ENCODE results near the gene REXO5.

REXO5 gene

DNA sequence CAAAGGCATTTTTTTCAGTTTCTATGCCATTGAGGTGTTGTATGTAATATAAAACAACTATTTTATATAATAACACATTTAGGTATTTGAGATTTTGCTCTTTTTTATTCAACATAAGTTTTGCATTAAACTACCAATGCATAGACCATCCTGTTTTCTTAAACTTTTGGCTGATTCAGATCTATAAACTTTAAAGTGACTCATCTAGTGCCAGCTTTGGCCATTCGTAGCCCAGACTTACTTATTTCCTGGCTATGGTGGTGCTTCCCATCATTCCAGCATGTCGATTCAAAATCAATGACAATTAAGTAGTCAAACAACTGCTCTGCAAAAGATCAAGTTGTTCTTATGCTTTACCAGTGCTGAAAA lies 3.2 kb upstream of the REXO5 start:
- no peak for DNase-seq (ENCODE audit: low spot score)

GRCh38 chr16:20803561-20804214 lies 2.6 kb upstream of the REXO5 start:
- no peak for DNase-seq (ENCODE audit: low spot score)

- DNase-seq (ENCODE audit: low spot score) = peak; percentile 29
These were observed 601 bp upstream of the REXO5 start for GRCh38 chr16:20805684-20806167.

- DNase-seq (ENCODE audit: low spot score) = no peak
These were observed 1.5 kb downstream of the REXO5 start for GRCh38 chr16:20807862-20808261.

DNA sequence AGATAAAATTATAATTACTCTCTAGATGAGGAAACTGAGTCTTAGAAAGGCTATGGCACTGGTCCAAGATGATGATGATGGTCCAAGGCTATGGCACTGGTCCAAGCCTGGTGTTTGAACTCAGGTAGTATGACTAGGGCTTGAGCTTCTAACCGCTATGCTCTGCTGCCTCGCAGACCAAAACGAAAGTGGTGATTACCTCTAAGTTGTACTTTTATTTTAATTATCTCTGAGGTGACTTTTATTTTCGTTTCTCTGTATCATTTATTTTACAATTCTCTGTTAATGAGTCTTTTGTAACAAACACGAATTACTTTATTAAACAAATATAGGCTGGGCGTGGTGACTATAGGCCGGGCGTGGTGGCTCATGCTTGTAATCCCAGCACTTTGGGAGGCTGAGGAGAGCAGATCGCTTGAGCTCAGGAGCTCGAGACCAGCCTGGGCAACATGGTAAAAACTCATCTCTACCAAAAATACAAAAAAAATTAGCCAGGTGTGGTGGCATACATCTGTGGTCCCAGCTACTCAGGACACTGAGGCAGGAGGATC lies 5.6 kb downstream of the REXO5 start:
- no peak for DNase-seq (ENCODE audit: low spot score)

DNA sequence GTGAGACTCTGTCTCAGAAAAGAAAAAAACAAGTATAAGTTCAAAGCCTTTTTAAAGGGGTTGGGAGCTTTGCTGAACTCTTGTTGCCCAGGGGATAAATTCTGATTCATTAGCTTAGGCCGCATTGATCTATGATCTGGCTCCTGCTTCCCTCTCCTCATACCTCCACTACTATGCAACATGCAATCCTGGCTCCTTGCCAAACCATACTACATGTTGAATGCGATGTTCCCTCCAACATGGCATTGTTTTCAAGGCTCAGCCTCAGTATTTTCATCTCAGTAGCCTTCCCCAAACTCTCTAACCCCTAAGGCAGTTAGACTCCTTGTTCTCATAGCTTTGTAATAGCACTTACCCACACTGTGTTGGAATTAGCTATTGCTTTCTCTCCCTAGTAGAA lies 6.2 kb downstream of the REXO5 start:
- DNase-seq (ENCODE audit: low spot score) = no peak

- DNase-seq (ENCODE audit: low spot score) = no peak
These were observed 8.5 kb downstream of the REXO5 start for GRCh38 chr16:20814784-20815183.

DNA sequence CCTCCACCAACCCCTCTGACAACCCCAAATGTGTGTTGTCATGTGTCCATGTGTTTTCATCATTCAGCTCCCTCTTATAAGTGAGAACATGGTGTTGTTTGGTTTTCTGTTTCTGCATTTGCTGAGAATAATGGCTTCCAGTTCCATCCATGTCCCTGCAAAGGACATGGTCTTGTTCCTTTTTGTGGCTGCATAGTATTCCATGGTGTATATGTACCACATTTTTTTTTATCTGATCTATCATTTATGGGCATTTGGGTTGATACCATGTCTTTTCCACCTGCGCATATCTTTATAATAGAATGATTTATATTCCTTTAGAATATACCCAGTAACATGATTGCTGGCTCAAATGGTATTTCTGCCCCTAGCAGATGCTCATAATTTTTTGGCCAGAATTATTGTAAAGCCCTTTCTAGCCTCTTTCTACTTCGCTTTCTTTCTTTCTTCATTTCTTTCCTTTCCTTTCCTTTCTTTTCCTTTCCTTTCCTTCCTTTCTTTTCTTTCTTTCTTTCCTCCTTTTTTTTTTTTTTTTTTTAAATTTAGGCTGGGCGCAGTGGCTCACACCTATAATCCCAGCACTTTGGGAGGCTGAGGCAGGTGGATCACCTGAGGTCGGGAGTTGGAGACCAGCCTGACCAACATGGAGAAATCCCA lies 12.7 kb downstream of the REXO5 start:
- no peak for DNase-seq (ENCODE audit: low spot score)

- no peak for DNase-seq (ENCODE audit: low spot score)
These were observed 15.4 kb downstream of the REXO5 start for GRCh38 chr16:20821682-20822081.

DNA sequence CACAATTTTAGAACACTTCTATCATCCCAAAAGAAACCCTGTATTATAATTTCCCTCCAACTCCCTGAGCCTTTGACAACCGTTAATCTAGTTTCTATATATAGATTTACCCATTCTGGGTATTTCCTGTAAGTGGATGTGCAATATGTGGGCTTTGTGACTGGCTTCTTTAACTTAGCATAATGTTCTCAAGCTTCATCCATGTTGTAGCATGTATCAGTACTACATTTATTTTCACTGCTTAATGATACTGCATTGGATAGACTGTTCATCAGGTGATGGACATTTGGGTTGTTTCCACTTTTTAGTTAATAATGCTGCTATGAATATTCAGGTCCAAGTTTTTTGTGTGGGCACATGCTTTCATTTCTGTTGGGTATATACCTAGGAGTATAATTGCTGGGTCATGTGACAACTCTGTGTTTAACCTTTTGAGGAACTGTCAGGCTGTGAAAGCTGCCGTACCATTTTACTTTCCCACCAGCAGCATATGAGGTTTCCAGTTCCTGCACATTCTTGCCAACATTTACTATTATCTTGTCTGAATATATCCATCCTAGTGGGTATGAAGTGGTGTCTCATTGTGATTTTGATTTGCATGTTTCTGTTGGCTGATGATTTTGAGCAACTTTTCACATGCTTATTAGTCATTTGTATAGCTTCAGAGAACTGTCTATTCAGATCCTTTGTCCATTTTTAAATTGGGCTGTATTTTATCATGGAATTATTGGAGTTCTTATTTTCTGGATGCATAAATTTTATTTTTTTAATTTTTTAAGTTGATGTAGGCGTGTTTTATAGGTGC lies 16.4 kb downstream of the REXO5 start:
- DNase-seq (ENCODE audit: low spot score) = no peak

- no peak for DNase-seq (ENCODE audit: low spot score)
These were observed 19.8 kb downstream of the REXO5 start for GRCh38 chr16:20826039-20826566.

GRCh38 chr16:20829536-20829935 lies 23.2 kb downstream of the REXO5 start:
- DNase-seq (ENCODE audit: low spot score) = no peak

GRCh38 chr16:20830372-20830771 lies 24.0 kb downstream of the REXO5 start:
- no peak for DNase-seq (ENCODE audit: low spot score)

GRCh38 chr16:20833086-20833485 lies 26.8 kb downstream of the REXO5 start:
- no peak for DNase-seq (ENCODE audit: low spot score)

- DNase-seq (ENCODE audit: low spot score) = no peak
These were observed 31.9 kb downstream of the REXO5 start for GRCh38 chr16:20838240-20838639.

- DNase-seq (ENCODE audit: low spot score) = no peak
These were observed 33.2 kb downstream of the REXO5 start for GRCh38 chr16:20839504-20839903.

GRCh38 chr16:20844054-20844453 lies 37.7 kb downstream of the REXO5 start:
- no peak for DNase-seq (ENCODE audit: low spot score)

DNA sequence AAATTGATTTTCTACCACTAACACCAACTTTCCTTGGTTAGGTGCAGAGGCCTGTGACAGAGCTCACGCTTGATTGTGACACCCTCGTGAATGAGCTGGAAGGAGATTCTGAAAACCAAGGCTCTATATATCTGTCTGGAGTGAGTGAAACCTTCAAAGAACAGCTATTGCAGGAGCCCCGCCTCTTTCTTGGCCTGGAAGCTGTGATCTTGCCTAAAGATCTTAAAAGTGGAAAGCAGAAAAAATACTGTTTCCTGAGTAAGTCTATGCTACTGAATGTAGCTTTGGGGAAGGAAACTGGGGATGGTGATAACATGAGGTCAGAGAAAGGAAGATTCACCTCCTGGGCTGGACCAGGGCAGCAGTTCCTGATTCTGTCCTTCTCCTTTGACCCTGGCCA lies 38.3 kb downstream of the REXO5 start:
- no peak for DNase-seq (ENCODE audit: low spot score)

DNA sequence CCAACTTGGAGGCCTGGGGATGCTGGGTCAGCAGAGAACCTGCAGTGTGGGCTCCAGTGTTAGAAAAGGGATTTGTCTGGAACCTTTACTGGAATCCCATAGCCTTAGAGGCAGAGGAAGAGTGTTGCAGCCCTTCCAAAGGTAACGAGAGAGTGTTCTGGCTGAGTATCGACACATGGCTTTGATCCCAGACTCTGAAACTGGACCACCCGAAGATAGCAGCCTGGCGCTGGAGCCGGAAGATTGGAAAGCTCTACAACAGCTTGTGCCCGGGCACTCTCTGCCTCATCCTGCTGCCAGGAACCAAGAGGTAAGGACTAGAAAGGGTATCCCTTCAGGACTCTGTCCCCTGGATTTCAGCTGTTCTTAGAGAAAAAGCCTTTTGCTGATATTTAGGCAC lies 39.7 kb downstream of the REXO5 start:
- no peak for DNase-seq (ENCODE audit: low spot score)

GRCh38 chr16:20846551-20846950 lies 40.2 kb downstream of the REXO5 start:
- no peak for DNase-seq (ENCODE audit: low spot score)

GRCh38 chr16:20847550-20847949 lies 41.2 kb downstream of the REXO5 start:
- DNase-seq (ENCODE audit: low spot score) = no peak

DNA sequence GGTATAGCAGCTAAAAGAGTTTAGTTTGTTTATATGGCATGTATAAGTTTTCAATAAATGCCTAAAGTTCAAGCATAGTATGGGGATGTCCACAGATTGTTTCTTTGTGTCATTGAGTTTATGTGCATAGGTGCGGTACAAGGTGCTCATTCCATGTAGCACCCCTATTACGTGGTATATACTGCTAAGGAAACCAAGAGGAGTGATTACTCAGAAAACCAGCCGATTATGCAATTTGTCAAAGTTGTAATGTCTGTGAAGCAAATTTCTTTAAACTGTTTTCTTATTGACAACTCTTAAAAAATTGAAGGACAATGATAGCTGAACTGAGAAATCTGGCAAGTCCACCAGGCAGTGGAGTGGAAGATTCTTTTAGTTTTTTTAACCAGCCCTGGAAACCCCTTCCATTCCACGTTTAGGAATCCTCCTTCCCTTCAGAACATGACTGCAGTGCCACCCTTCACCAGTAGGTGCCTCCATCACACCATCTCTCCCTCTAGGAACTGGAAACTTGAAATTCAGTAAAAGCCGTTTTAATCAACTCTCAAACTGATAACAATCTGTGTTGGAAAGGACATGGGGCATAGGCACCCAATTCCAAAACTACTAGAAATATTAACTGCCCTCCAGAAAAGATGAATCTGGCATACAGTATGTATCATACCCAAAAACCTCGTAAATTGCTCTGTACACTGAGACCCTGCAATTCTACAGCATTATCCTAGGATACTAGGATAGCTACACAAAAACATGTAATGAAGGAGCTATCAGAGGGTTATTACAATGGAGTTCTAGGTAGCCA lies 43.5 kb downstream of the REXO5 start:
- DNase-seq (ENCODE audit: low spot score) = peak; percentile 70
